Osteocyte (in vitro differentiated cells): ENCODE results near the gene RFC2. TPM values are rescaled to one million over a fixed set of nuclear protein-coding genes. Genes with fewer than 3 reads are reported as not detected.

ENCODE experiments used
- DNase-seq: peaks from one replicate; pipeline ENCODE4 v3.0.0; 2021; ENCODE audit warnings: mixed read lengths; ENCODE audit not compliant: unreplicated experiment; ENCODE audit errors: extremely low spot score
- H3K27ac Mint-ChIP-seq: one replicate; pipeline ENCODE4 v1.8.0; 2021; ENCODE audit warnings: mild to moderate bottlenecking, mixed read lengths; ENCODE audit not compliant: unreplicated experiment
- H3K27me3 Mint-ChIP-seq: one replicate; pipeline ENCODE4 v1.8.0; 2021; ENCODE audit warnings: mixed read lengths; ENCODE audit not compliant: unreplicated experiment
- H3K36me3 Mint-ChIP-seq: one replicate; pipeline ENCODE4 v1.8.0; 2021; ENCODE audit warnings: mixed read lengths; ENCODE audit not compliant: unreplicated experiment
- H3K4me1 Mint-ChIP-seq: one replicate; pipeline ENCODE4 v1.8.0; 2021; ENCODE audit warnings: mixed read lengths; ENCODE audit not compliant: unreplicated experiment
- H3K4me3 Mint-ChIP-seq: one replicate; pipeline ENCODE4 v1.8.0; 2021; ENCODE audit warnings: mild to moderate bottlenecking, moderate library complexity, mixed read lengths; ENCODE audit not compliant: unreplicated experiment
- H3K9me3 Mint-ChIP-seq: one replicate; pipeline ENCODE4 v1.8.0; 2021; ENCODE audit warnings: mixed read lengths; ENCODE audit not compliant: unreplicated experiment
- total RNA-seq: library from RNA; stranded (reverse); gene quantifications from 2 replicates; pipeline ENCODE4 v1.2.1, GENCODE V29; 2021
- TF ChIP-seq, protein P1 (sequence below): fragments of 200-600 bp; sonication (generic); IDR thresholded peaks from 2 replicates; pipeline ENCODE4 v1.5.0; 2021; ENCODE audit warnings: antibody characterized with exemption, mild to moderate bottlenecking, moderate library complexity

Gene RFC2
- total RNA-seq, 1 donor from 2014 or later, result 13.5 TPM

- TF ChIP-seq, protein P1, sequence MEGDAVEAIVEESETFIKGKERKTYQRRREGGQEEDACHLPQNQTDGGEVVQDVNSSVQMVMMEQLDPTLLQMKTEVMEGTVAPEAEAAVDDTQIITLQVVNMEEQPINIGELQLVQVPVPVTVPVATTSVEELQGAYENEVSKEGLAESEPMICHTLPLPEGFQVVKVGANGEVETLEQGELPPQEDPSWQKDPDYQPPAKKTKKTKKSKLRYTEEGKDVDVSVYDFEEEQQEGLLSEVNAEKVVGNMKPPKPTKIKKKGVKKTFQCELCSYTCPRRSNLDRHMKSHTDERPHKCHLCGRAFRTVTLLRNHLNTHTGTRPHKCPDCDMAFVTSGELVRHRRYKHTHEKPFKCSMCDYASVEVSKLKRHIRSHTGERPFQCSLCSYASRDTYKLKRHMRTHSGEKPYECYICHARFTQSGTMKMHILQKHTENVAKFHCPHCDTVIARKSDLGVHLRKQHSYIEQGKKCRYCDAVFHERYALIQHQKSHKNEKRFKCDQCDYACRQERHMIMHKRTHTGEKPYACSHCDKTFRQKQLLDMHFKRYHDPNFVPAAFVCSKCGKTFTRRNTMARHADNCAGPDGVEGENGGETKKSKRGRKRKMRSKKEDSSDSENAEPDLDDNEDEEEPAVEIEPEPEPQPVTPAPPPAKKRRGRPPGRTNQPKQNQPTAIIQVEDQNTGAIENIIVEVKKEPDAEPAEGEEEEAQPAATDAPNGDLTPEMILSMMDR, result no peak
- Mint-ChIP-seq H3K4me1 (peaks cover 57% of the 10 kb centered on the region), H3K27ac (no peak overlapping the region), H3K9me3 (no peaks in the 10 kb centered on the region), H3K36me3 (peaks cover 34% of the 10 kb centered on the region), H3K4me3 (no peak overlapping the region), H3K27me3 (no peaks in the 10 kb centered on the region)
- DNase-seq, result no peak
Observed at GRCh38 chr7:74185636-74186035, 68.6 kb downstream of the RFC2 start.

GRCh38 chr7:74185016-74185415, 69.2 kb downstream of the RFC2 start:
- Mint-ChIP-seq H3K27ac (no peak overlapping the region), H3K36me3 (peaks cover 28% of the 10 kb centered on the region), H3K27me3 (no peaks in the 10 kb centered on the region), H3K4me3 (no peak overlapping the region), H3K9me3 (no peaks in the 10 kb centered on the region), H3K4me1 (peaks cover 60% of the 10 kb centered on the region)
- DNase-seq, result no peak
- TF ChIP-seq, protein P1, result no peak

DNA sequence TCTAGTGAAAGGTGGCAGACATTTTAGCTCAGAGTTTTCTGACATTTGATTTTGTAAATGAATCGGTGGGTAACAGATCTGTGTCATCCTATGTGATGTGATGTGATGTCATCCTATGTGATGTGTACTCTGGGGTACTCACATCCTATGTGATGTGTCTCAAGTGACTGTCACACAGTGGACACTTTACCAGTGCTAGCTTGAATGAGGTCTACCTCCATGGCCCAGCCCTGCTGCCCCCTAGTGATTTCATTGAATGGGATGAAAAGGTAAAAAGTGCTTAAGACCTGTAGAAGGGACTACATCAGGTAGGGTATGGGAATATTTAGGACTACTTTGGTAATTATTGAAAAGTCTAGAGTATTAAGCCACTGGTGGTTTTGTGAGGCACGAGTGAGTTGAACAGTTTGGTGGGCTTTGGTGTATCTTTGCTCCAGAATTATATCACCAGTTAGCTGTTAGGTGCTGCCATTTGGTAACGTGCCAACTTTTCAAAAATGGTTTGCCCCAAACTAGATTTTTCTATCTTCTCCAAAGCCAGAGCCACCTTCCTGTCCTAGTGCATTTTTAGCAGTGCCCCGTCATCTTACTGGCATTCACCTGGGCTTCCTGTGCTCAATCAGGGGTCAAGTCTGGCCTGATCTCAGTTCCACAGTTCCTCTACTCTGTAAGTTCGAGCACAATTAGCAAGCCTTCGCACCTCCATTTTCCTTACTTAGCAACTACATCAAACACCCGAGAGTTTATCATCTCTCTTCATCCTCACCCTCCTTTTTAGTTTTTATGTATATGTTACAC, 70.3 kb downstream of the RFC2 start:
- Mint-ChIP-seq H3K36me3 (peaks cover 21% of the 10 kb centered on the region), H3K9me3 (no peaks in the 10 kb centered on the region), H3K27ac (peak overlapping the region; percentile 4), H3K27me3 (no peaks in the 10 kb centered on the region), H3K4me1 (peaks cover 62% of the 10 kb centered on the region), H3K4me3 (no peak overlapping the region)
- DNase-seq, result no peak
- TF ChIP-seq, protein P1, result peak; percentile 34

DNA sequence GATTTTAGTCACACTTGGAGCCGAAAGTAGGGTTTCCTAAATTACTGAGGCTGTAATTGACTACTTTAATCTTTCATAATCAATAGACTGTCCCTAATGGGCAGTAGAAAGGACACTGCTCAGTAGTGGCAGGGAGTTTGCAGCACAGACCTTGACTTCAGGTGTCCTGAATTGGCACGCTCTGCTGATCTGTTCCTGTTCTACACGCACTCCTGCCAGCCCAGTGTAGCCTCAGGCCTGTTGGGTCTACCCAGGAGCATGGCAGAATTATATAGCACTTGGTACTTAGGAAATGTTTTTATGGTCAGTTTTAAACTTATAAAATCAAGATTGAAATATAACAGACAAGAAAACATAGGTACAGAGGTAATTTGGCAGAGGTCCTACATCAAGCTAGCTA, 71.1 kb downstream of the RFC2 start:
- H3K27ac Mint-ChIP-seq, result no peak overlapping the region
- DNase-seq, result no peak
- H3K4me3 Mint-ChIP-seq, result no peak overlapping the region
- TF ChIP-seq, protein P1, result no peak
- H3K4me1 Mint-ChIP-seq, result peaks cover 57% of the 10 kb centered on the region
- H3K9me3 Mint-ChIP-seq, result no peaks in the 10 kb centered on the region
- no peaks in the 10 kb centered on the region for H3K27me3 Mint-ChIP-seq
- peaks cover 19% of the 10 kb centered on the region for H3K36me3 Mint-ChIP-seq

DNA sequence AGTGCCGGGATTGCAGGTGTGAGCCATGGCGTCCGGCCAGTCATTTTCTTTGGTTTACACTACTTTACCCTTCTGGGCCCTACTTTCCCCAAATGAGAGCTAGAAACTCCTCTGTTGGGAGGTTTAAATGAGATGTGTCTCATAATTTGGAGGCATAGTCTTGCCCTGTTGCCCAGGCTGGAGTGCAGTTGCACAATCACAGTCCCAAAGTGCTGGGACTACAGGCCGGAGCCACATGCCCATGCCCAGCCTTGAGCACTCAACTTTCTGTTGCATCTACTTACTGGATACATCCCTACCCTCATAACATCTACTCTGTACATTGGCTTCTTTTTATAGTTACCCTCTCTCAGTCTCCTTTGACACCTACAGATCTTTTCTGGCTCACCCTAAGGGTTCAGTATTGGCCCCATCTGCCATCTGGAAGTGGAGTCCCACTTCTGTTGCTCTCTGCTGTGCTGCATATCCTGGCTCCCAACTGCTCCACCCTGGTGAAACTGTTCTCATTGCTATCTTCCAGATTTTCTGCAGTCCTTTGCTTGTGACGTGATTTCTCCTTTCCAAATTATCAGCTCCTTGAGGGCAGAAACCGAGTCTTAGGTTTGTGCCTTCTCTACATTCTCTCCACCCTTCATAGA, 71.6 kb downstream of the RFC2 start:
- H3K4me3 Mint-ChIP-seq, result no peak overlapping the region
- peaks cover 55% of the 10 kb centered on the region for H3K4me1 Mint-ChIP-seq
- H3K36me3 Mint-ChIP-seq, result peaks cover 13% of the 10 kb centered on the region
- H3K27me3 Mint-ChIP-seq, result no peaks in the 10 kb centered on the region
- no peaks in the 10 kb centered on the region for H3K9me3 Mint-ChIP-seq
- TF ChIP-seq, protein P1, result no peak
- no peak for DNase-seq
- H3K27ac Mint-ChIP-seq, result no peak overlapping the region
